GDM1 (cell line): ENCODE data around the gene AGXT.
A peak's percentile ranks its signal among the peaks of the same experiment; 100 is the strongest.

Source experiments
- DNase-seq: peaks from one replicate; lab custom pipeline; 2025; lab: John Stamatoyannopoulos, UW

AGXT gene

GRCh38 chr2:240868286-240869108, at the start of gene AGXT:
AGXT (plus strand) TSS chr2:240868824; CDS start chr2:240868866, 42 bp downstream.
- DNase-seq: no peak

- no peak for DNase-seq
Measured at GRCh38 chr2:240819126-240819857, 49.3 kb upstream of the AGXT start.

GRCh38 chr2:240819858-240820606, 48.6 kb upstream of the AGXT start, which contains the start of gene KIF1A:
KIF1A (minus strand) TSS chr2:240820219; CDS start chr2:240797752, 22,467 bp downstream.
- no peak for DNase-seq

GRCh38 chr2:240820607-240821428, 47.8 kb upstream of the AGXT start:
- no peak for DNase-seq

- DNase-seq: no peak
Measured at GRCh38 chr2:240821429-240821778, 47.2 kb upstream of the AGXT start.

GRCh38 chr2:240822280-240822847, 46.3 kb upstream of the AGXT start:
- DNase-seq: no peak

GRCh38 chr2:240823449-240824336, 44.9 kb upstream of the AGXT start:
- no peak for DNase-seq

- no peak for DNase-seq
Measured at GRCh38 chr2:240825476-240825875, 43.1 kb upstream of the AGXT start.

GRCh38 chr2:240831594-240832204, 36.9 kb upstream of the AGXT start:
- DNase-seq: no peak

- DNase-seq: peak; percentile 92
Measured at GRCh38 chr2:240832205-240832727, 36.4 kb upstream of the AGXT start.

GRCh38 chr2:240832921-240833494, 35.6 kb upstream of the AGXT start:
- no peak for DNase-seq

- DNase-seq: no peak
Measured at GRCh38 chr2:240833724-240834285, 34.8 kb upstream of the AGXT start.

GRCh38 chr2:240834377-240834975, 34.1 kb upstream of the AGXT start:
- DNase-seq: no peak

GRCh38 chr2:240835528-240835927, 33.1 kb upstream of the AGXT start:
- DNase-seq: no peak

- no peak for DNase-seq
Measured at GRCh38 chr2:240836781-240837467, 31.7 kb upstream of the AGXT start.

- DNase-seq: no peak
Measured at GRCh38 chr2:240837621-240838020, 31.0 kb upstream of the AGXT start.
